GM12872 (cell line): ENCODE measurements around the gene SIPA1L3.

Source experiments
- CTCF ChIP-seq: IDR thresholded peaks from 3 replicates; pipeline ENCODE4 v1.5.1; 2011; ENCODE audit warnings: low read depth, mild to moderate bottlenecking, low read length, moderate library complexity; ENCODE audit not compliant: insufficient read depth

Gene SIPA1L3

GRCh38 chr19:37877147-37877546, 29.9 kb upstream of the SIPA1L3 start:
- no peak for TF ChIP-seq CTCF

GRCh38 chr19:37885392-37885791, 21.6 kb upstream of the SIPA1L3 start:
- TF ChIP-seq CTCF = no peak

GRCh38 chr19:37886571-37886970, 20.4 kb upstream of the SIPA1L3 start:
- no peak for TF ChIP-seq CTCF

- TF ChIP-seq CTCF = no peak
Observed at GRCh38 chr19:37893845-37894575, 13.0 kb upstream of the SIPA1L3 start.

- TF ChIP-seq CTCF = no peak
Observed at GRCh38 chr19:37896180-37896579, 10.8 kb upstream of the SIPA1L3 start.

- TF ChIP-seq CTCF = no peak
Observed at GRCh38 chr19:37899453-37899852, 7.6 kb upstream of the SIPA1L3 start.

- TF ChIP-seq CTCF = no peak
Observed at GRCh38 chr19:37899966-37900365, 7.0 kb upstream of the SIPA1L3 start.
